ENCODE measurements around the gene ANKRD9. TPM values are rescaled to one million over a fixed set of nuclear protein-coding genes. Genes with fewer than 3 reads are reported as not detected.

ANKRD9 gene
- total and polyA plus RNA-seq, 2 of the 13 experiments (the other 11 are each of a cell fraction or from before 2014, with no cell fraction given): 10.0 to 15.0 TPM

GRCh38 chr14:102491366-102491765, 18.2 kb downstream of the ANKRD9 start:
- H3K9ac ChIP-seq (ENCODE audit: insufficient read depth, low read depth, low read length): no peak overlapping the region
- H3K36me3 ChIP-seq (replicated peaks in 1 of 2; ENCODE audit: control insufficient read depth in 1 of 2, insufficient read depth in 2 of 2, low read length in 2 of 2): no peaks in the 10 kb centered on the region
- H3K9me3 ChIP-seq (ENCODE audit: low read length): no peaks in the 10 kb centered on the region
- ATAC-seq (no peak), DNase-seq (ENCODE audit: low spot score) (no peak), FAIRE-seq (no peak)
- ChIA-PET CTCF (ENCODE audit: low intra/inter-chr PET ratio, low total read pairs) (no interaction called here), POLR2A (no interaction called here)
- no peak overlapping the region for H3K27ac ChIP-seq (ENCODE audit: extremely low read length, insufficient read depth, low read length)
- H4K20me1 ChIP-seq (ENCODE audit: insufficient read depth, low read length): no peaks in the 10 kb centered on the region
- 97% methylated on average over 3 of the region's 3 CpGs for WGBS (ENCODE audit: low lambda C conversion rate)
- TF ChIP-seq ZNF558 (CRISPR knock-in tag; IDR thresholded peaks at IDR 0.05; ENCODE audit: borderline replicate concordance): no peak
- TF ChIP-seq KDM6A (CRISPR knock-in tag; IDR thresholded peaks at IDR 0.05; ENCODE audit: low read depth): no peak
- H3K79me2 ChIP-seq (ENCODE audit: insufficient read depth, low read length): no peaks in the 10 kb centered on the region
- in situ Hi-C loops (cut with HindIII; ENCODE audit: extremely low pct_ligation_motif_present, low pct_unique_long_range_greater_than_20kb): no loop called here
- H3K4me1 ChIP-seq (ENCODE audit: insufficient read depth, low read length): no peaks in the 10 kb centered on the region
- no peak overlapping the region for H3K4me2 ChIP-seq (ENCODE audit: low read depth, low read length)
- no peak overlapping the region for H2AFZ ChIP-seq (ENCODE audit: low read length)
- H3K27me3 ChIP-seq (ENCODE audit: control insufficient read depth in 1 of 2, insufficient read depth in 2 of 2, low read length in 2 of 2): no peaks in the 10 kb centered on the region
- intact Hi-C loops (cut with micrococcal nuclease; ENCODE audit: unreplicated experiment): no loop called here
- BruUV-seq (replicated peaks): no TSS peak
- H3K4me3 ChIP-seq (replicated peaks in 1 of 3; ENCODE audit: insufficient read depth in 1 of 3, low read depth in 2 of 3, low read length in 3 of 3): no peak overlapping the region

GRCh38 chr14:102490456-102490855, 19.1 kb downstream of the ANKRD9 start:
- no peak for DNase-seq (ENCODE audit: low spot score)
- ChIA-PET CTCF (ENCODE audit: low intra/inter-chr PET ratio, low total read pairs) (no interaction called here), POLR2A (no interaction called here)
- intact Hi-C loops (cut with micrococcal nuclease; ENCODE audit: unreplicated experiment): no loop called here
- no peak for ATAC-seq
- no peaks in the 10 kb centered on the region for H3K4me1 ChIP-seq (ENCODE audit: insufficient read depth, low read length)
- in situ Hi-C loops (cut with HindIII; ENCODE audit: extremely low pct_ligation_motif_present, low pct_unique_long_range_greater_than_20kb): no loop called here
- no peak overlapping the region for H2AFZ ChIP-seq (ENCODE audit: low read length)
- no peak overlapping the region for H3K4me3 ChIP-seq (replicated peaks in 1 of 3; ENCODE audit: insufficient read depth in 1 of 3, low read depth in 2 of 3, low read length in 3 of 3)
- no peak for TF ChIP-seq MED13 (CRISPR knock-in tag; IDR thresholded peaks at IDR 0.05)
- TF ChIP-seq PPARG (CRISPR knock-in tag; conservative IDR thresholded peaks at IDR 0.05): no peak
- no peaks in the 10 kb centered on the region for H3K36me3 ChIP-seq (replicated peaks in 1 of 2; ENCODE audit: control insufficient read depth in 1 of 2, insufficient read depth in 2 of 2, low read length in 2 of 2)
- no peaks in the 10 kb centered on the region for H4K20me1 ChIP-seq (ENCODE audit: insufficient read depth, low read length)
- H3K9me3 ChIP-seq (ENCODE audit: low read length): no peaks in the 10 kb centered on the region
- 91% methylated on average over 18 of the region's 18 CpGs for WGBS (ENCODE audit: low lambda C conversion rate)
- H3K4me2 ChIP-seq (ENCODE audit: low read depth, low read length): no peak overlapping the region
- H3K27ac ChIP-seq (ENCODE audit: extremely low read length, insufficient read depth, low read length): no peak overlapping the region
- H3K9ac ChIP-seq (ENCODE audit: insufficient read depth, low read depth, low read length): no peak overlapping the region
- H3K79me2 ChIP-seq (ENCODE audit: insufficient read depth, low read length): no peaks in the 10 kb centered on the region
- H3K27me3 ChIP-seq (ENCODE audit: control insufficient read depth in 1 of 2, insufficient read depth in 2 of 2, low read length in 2 of 2): no peaks in the 10 kb centered on the region
- FAIRE-seq: no peak
- no TSS peak for BruUV-seq (replicated peaks)
